GM23338 (cell line): ENCODE measurements around the gene ITPR2. TPM values are rescaled to one million over a fixed set of nuclear protein-coding genes. Genes with fewer than 3 reads are reported as not detected.

Experiments used
- ATAC-seq: fragments of 200-7000 bp; cut with Tn5 transposase; 3 replicates; pipeline ENCODE4 v1.9.1; 2020
- DNase-seq: peaks from one replicate; pipeline ENCODE4 v3.0.0-alpha.2; 2015; ENCODE audit warnings: low spot score
- H2AFZ ChIP-seq: fragments of 200-600 bp; sonication (generic); 2 replicates; pipeline ENCODE4 v1.8.0; 2016; ENCODE audit warnings: antibody characterized with exemption, mild to moderate bottlenecking, moderate library complexity
- H3F3A ChIP-seq: fragments of 200-600 bp; sonication (generic); replicated peaks from 2 replicates; pipeline ENCODE4 v1.8.0; 2017; ENCODE audit warnings: antibody characterized with exemption, mixed run types, low read depth
- H3K27ac ChIP-seq: fragments of 200-600 bp; sonication (generic); 2 replicates; pipeline ENCODE4 v1.6.1; 2016; ENCODE audit warnings: low read depth
- H3K27me3 ChIP-seq: fragments of 200-600 bp; sonication (generic); 2 replicates; pipeline ENCODE4 v1.8.0; 2016; ENCODE audit warnings: mild to moderate bottlenecking, mixed run types, moderate library complexity; ENCODE audit not compliant: insufficient read depth
- H3K36me3 ChIP-seq: fragments of 200-600 bp; sonication (generic); 2 replicates; pipeline ENCODE4 v1.8.0; 2016; ENCODE audit warnings: mild to moderate bottlenecking; ENCODE audit not compliant: insufficient read depth
- H3K4me1 ChIP-seq: fragments of 200-600 bp; sonication (generic); 2 replicates; pipeline ENCODE4 v1.8.0; 2016; ENCODE audit warnings: mild to moderate bottlenecking, moderate library complexity; ENCODE audit not compliant: insufficient read depth
- H3K4me2 ChIP-seq: fragments of 200-600 bp; sonication (generic); 2 replicates; pipeline ENCODE4 v1.7.1; 2017; ENCODE audit warnings: mixed run types
- H3K4me3 ChIP-seq: fragments of 200-600 bp; sonication (generic); 2 replicates; pipeline ENCODE4 v1.6.1; 2016; ENCODE audit warnings: mixed run types
- H3K79me2 ChIP-seq: fragments of 200-600 bp; sonication (generic); replicated peaks from 2 replicates; pipeline ENCODE4 v1.8.0; 2017; ENCODE audit warnings: mild to moderate bottlenecking; ENCODE audit not compliant: insufficient read depth
- H3K9me2 ChIP-seq: fragments of 200-600 bp; sonication (generic); 2 replicates; pipeline ENCODE4 v1.8.0; 2017; ENCODE audit not compliant: insufficient read depth
- H4K20me1 ChIP-seq: fragments of 200-600 bp; sonication (generic); replicated peaks from 2 replicates; pipeline ENCODE4 v1.8.0; 2017; ENCODE audit warnings: mild to moderate bottlenecking; ENCODE audit not compliant: insufficient read depth
- H3K27ac Mint-ChIP-seq: 2 replicates; pipeline ENCODE4 v1.8.0; 2020; ENCODE audit warnings: inconsistent platforms, mild to moderate bottlenecking, moderate library complexity, mixed read lengths
- H3K27me3 Mint-ChIP-seq: 3 replicates; pipeline ENCODE4 v1.8.0; 2022; ENCODE audit warnings: low read depth, mild to moderate bottlenecking, moderate library complexity, mixed read lengths, inconsistent platforms; ENCODE audit not compliant: insufficient read depth, poor library complexity
- H3K36me3 Mint-ChIP-seq: 3 replicates; pipeline ENCODE4 v1.8.0; 2021; ENCODE audit warnings: low read depth, mild to moderate bottlenecking, inconsistent platforms, moderate library complexity, mixed read lengths
- H3K4me1 Mint-ChIP-seq: 3 replicates; pipeline ENCODE4 v1.8.0; 2020; ENCODE audit warnings: mild to moderate bottlenecking, inconsistent platforms, mixed read lengths
- H3K4me3 Mint-ChIP-seq: 3 replicates; pipeline ENCODE4 v1.8.0; 2021; ENCODE audit warnings: moderate library complexity, mild to moderate bottlenecking, inconsistent platforms, mixed read lengths
- H3K9me3 Mint-ChIP-seq: 3 replicates; pipeline ENCODE4 v1.8.0; 2020; ENCODE audit warnings: moderate library complexity, mild to moderate bottlenecking, inconsistent platforms, mixed read lengths
- CREB1 ChIP-seq: fragments of 250-450 bp; sonication (Bioruptor Pico); IDR thresholded peaks from 2 replicates; pipeline ENCODE4 v1.5.0; 2020; ENCODE audit warnings: low read depth, mild to moderate bottlenecking, moderate library complexity
- ETS1 ChIP-seq: IDR thresholded peaks from 2 replicates; pipeline ENCODE4 v1.6.1; 2016; ENCODE audit warnings: antibody characterized with exemption
- EZH2 ChIP-seq: fragments of 200-600 bp; sonication (generic); IDR thresholded peaks from one replicate; pipeline ENCODE4 v1.8.0; 2017; ENCODE audit warnings: antibody characterized with exemption, mild to moderate bottlenecking, low read depth; ENCODE audit not compliant: unreplicated experiment
- EZH2phosphoT487 ChIP-seq: fragments of 200-600 bp; sonication (generic); IDR thresholded peaks from one replicate; pipeline ENCODE4 v1.8.1; 2018; ENCODE audit warnings: antibody characterized with exemption; ENCODE audit not compliant: unreplicated experiment
- JUNB ChIP-seq: IDR thresholded peaks from one replicate; pipeline ENCODE4 v1.6.1; 2016; ENCODE audit warnings: antibody characterized with exemption; ENCODE audit not compliant: unreplicated experiment
- NANOG ChIP-seq: IDR thresholded peaks from 2 replicates; pipeline ENCODE4 v1.6.1; 2016; ENCODE audit warnings: antibody characterized with exemption, borderline replicate concordance
- REST ChIP-seq: IDR thresholded peaks from one replicate; pipeline ENCODE4 v1.6.1; 2018; ENCODE audit warnings: antibody characterized with exemption; ENCODE audit not compliant: unreplicated experiment
- ZNF114 ChIP-seq: fragments of 250-450 bp; sonication (Bioruptor Pico); IDR thresholded peaks from 2 replicates; pipeline ENCODE4 v1.5.0; 2020; ENCODE audit warnings: mild to moderate bottlenecking, moderate library complexity
- polyA plus RNA-seq: library from polyadenylated mRNA; unstranded; fragments of >200 nt; fragmentation: Nextera tagmentation; extraction: Ambion mirVana; gene quantifications from 2 replicates; pipeline ENCODE4 v1.2.1, GENCODE V29; 2016
- total RNA-seq: library from RNA; depleted of rRNA; stranded (reverse); fragments of >200 nt; shearing (Covaris generic); gene quantifications from 2 replicates; pipeline ENCODE4 v1.2.3, GENCODE V29; 2014
- TF ChIP-seq, protein P1 (sequence below): fragments of 250-450 bp; sonication (Bioruptor Pico); IDR thresholded peaks from 2 replicates; pipeline ENCODE4 v1.5.0; 2020; ENCODE audit warnings: mild to moderate bottlenecking, moderate library complexity

Gene ITPR2
- total and polyA plus RNA-seq, 2 experiments from 2014 or later = 44.5 to 65.2 TPM

DNA sequence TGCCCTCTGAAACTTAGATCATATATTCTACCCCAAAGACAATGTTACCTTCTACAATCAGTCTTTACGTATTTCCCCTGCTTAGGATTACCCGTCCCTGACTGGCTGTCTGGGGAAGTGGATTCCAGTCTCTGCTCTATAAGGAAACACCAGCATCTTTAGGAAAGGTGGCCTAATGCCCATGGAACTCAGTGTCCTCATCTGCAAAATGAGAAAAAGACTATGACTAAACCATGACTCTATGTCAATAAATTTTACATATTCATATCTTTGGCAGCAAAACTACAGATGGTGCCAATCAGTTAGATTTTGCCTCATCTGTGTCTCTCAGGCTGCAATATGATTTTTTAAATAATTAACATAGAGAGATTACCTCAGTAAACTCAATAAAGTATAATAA is 133.8 kb downstream of the ITPR2 start:
- ATAC-seq = no peak
- H3K27me3 ChIP-seq = no peaks in the 10 kb centered on the region
- no peak overlapping the region for H3K4me3 ChIP-seq
- TF ChIP-seq JUNB (no peak), NANOG (no peak), ETS1 (no peak), CREB1 (no peak), EZH2phosphoT487 (no peak), EZH2 (no peak), REST (no peak), ZNF114 (no peak)
- TF ChIP-seq, protein P1, sequence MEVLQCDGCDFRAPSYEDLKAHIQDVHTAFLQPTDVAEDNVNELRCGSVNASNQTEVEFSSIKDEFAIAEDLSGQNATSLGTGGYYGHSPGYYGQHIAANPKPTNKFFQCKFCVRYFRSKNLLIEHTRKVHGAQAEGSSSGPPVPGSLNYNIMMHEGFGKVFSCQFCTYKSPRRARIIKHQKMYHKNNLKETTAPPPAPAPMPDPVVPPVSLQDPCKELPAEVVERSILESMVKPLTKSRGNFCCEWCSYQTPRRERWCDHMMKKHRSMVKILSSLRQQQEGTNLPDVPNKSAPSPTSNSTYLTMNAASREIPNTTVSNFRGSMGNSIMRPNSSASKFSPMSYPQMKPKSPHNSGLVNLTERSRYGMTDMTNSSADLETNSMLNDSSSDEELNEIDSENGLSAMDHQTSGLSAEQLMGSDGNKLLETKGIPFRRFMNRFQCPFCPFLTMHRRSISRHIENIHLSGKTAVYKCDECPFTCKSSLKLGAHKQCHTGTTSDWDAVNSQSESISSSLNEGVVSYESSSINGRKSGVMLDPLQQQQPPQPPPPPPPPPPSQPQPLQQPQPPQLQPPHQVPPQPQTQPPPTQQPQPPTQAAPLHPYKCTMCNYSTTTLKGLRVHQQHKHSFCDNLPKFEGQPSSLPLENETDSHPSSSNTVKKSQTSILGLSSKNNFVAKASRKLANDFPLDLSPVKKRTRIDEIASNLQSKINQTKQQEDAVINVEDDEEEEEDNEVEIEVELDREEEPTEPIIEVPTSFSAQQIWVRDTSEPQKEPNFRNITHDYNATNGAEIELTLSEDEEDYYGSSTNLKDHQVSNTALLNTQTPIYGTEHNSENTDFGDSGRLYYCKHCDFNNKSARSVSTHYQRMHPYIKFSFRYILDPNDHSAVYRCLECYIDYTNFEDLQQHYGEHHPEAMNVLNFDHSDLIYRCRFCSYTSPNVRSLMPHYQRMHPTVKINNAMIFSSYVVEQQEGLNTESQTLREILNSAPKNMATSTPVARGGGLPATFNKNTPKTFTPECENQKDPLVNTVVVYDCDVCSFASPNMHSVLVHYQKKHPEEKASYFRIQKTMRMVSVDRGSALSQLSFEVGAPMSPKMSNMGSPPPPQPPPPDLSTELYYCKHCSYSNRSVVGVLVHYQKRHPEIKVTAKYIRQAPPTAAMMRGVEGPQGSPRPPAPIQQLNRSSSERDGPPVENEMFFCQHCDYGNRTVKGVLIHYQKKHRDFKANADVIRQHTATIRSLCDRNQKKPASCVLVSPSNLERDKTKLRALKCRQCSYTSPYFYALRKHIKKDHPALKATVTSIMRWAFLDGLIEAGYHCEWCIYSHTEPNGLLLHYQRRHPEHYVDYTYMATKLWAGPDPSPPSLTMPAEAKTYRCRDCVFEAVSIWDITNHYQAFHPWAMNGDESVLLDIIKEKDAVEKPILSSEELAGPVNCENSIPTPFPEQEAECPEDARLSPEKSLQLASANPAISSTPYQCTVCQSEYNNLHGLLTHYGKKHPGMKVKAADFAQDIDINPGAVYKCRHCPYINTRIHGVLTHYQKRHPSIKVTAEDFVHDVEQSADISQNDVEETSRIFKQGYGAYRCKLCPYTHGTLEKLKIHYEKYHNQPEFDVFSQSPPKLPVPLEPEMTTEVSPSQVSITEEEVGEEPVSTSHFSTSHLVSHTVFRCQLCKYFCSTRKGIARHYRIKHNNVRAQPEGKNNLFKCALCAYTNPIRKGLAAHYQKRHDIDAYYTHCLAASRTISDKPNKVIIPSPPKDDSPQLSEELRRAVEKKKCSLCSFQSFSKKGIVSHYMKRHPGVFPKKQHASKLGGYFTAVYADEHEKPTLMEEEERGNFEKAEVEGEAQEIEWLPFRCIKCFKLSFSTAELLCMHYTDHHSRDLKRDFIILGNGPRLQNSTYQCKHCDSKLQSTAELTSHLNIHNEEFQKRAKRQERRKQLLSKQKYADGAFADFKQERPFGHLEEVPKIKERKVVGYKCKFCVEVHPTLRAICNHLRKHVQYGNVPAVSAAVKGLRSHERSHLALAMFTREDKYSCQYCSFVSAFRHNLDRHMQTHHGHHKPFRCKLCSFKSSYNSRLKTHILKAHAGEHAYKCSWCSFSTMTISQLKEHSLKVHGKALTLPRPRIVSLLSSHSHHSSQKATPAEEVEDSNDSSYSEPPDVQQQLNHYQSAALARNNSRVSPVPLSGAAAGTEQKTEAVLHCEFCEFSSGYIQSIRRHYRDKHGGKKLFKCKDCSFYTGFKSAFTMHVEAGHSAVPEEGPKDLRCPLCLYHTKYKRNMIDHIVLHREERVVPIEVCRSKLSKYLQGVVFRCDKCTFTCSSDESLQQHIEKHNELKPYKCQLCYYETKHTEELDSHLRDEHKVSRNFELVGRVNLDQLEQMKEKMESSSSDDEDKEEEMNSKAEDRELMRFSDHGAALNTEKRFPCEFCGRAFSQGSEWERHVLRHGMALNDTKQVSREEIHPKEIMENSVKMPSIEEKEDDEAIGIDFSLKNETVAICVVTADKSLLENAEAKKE = no peak
- no peaks in the 10 kb centered on the region for H4K20me1 ChIP-seq
- Mint-ChIP-seq H3K9me3 (no peaks in the 10 kb centered on the region; the same call in 2 of the 3 replicates), H3K4me1 (peaks cover 11% of the 10 kb centered on the region), H3K36me3 (peaks cover 46% of the 10 kb centered on the region), H3K27ac (peak overlapping the region; percentile 80; the same call in 1 of the 2 replicates), H3K4me3 (no peak overlapping the region), H3K27me3 (no peaks in the 10 kb centered on the region)
- H3F3A ChIP-seq = no peaks in the 10 kb centered on the region
- H2AFZ ChIP-seq = no peak overlapping the region
- H3K9me2 ChIP-seq = no peaks in the 10 kb centered on the region
- H3K79me2 ChIP-seq = no peaks in the 10 kb centered on the region
- H3K4me2 ChIP-seq = no peak overlapping the region
- H3K36me3 ChIP-seq = peaks cover 16% of the 10 kb centered on the region; the same call in 1 of the 2 replicates
- no peak for DNase-seq
- H3K4me1 ChIP-seq = peaks cover 3% of the 10 kb centered on the region; the same call in 1 of the 2 replicates
- no peak overlapping the region for H3K27ac ChIP-seq
